Upper lobe of left lung (tissue), 6 donors: ENCODE results near the gene KLF13. TPM values are rescaled to one million over a fixed set of nuclear protein-coding genes. Genes with fewer than 3 reads are reported as not detected.
A peak's percentile ranks its signal among the peaks of the same experiment; 100 is the strongest.
"Not testable (repeated sequence)": the region's sequence is repeated elsewhere in the genome, so short reads cannot be mapped to it uniquely, and the experiment has no call there.

Source experiments
- ATAC-seq, 2 donors: fragments of 200-7000 bp; cut with Tn5 transposase; one replicate each; pipeline ENCODE4 v1.9.1; 2022; ENCODE audit warnings: mild to moderate bottlenecking in 2 of 2, moderate library complexity in 2 of 2; ENCODE audit not compliant: low FRiP score in 2 of 2
- DNase-seq, 2 donors: peaks; one replicate each; pipeline ENCODE4 v3.0.0-alpha.2; 2019 to 2020
- H3K27ac ChIP-seq, 4 donors: fragments of 200-600 bp; sonication (generic); one replicate each; pipeline ENCODE4 v1.5.1; 2016 to 2019
- H3K27me3 ChIP-seq, 4 donors: fragments of 200-600 bp; sonication (generic); one replicate each; pipeline ENCODE4 v1.5.1; 2017 to 2019
- H3K36me3 ChIP-seq, 4 donors: fragments of 200-600 bp; sonication (generic); one replicate each; pipeline ENCODE4 v1.5.1; 2016 to 2019
- H3K4me1 ChIP-seq, 4 donors: fragments of 200-600 bp; sonication (generic); one replicate each; pipeline ENCODE4 v1.5.1; 2018 to 2019
- H3K4me3 ChIP-seq, 4 donors: fragments of 200-600 bp; sonication (generic); one replicate each; pipeline ENCODE4 v1.5.1; 2017 to 2019; ENCODE audit warnings: mild to moderate bottlenecking in 2 of 4, moderate library complexity in 1 of 4
- H3K9me3 ChIP-seq, 4 donors: fragments of 200-600 bp; sonication (generic); one replicate each; pipeline ENCODE4 v1.5.1; 2018 to 2019
- EP300 ChIP-seq, 4 donors: sonication (generic); formaldehyde crosslinking; IDR thresholded peaks; one replicate each; pipeline ENCODE4 v1.5.1; 2017; ENCODE audit warnings: antibody characterized with exemption in 4 of 4, control low read depth in 2 of 4
- POLR2A ChIP-seq, 4 donors: fragments of 450-650 bp; IDR thresholded peaks; one replicate each; pipeline ENCODE4 v1.5.1; 2016 to 2017; ENCODE audit warnings: antibody characterized with exemption in 4 of 4, mild to moderate bottlenecking in 2 of 4
- POLR2AphosphoS5 ChIP-seq, 2 donors: sonication (generic); formaldehyde crosslinking; IDR thresholded peaks; one replicate each; pipeline ENCODE4 v1.5.1; 2017; ENCODE audit warnings: antibody characterized with exemption in 2 of 2
- WGBS, 2 donors: methylation state at CpG; one replicate each; pipeline ENCODE4 v1.1.5; 2017 to 2018; 5-methylcytosine and 5-hydroxymethylcytosine counted together
- total RNA-seq, 6 donors: library from RNA; depleted of rRNA in 4 of 6; stranded (reverse); fragments of >200 nt in 4 of 6; gene quantifications; one replicate each; pipeline versions ENCODE4 v1.1.0 to v1.2.1, GENCODE V29; 2016 to 2021
- TF ChIP-seq, protein P1 (sequence below), 6 experiments: fragments of 450-650 bp in 4 of 6; fragments of 200-600 bp in 2 of 6; sonication (generic) in 2 of 6; IDR thresholded peaks; one replicate each; pipeline ENCODE4 v1.5.1; 2016 to 2019; ENCODE audit warnings: antibody characterized with exemption in 6 of 6
- donor health status: DM: no; HTN: no; CAD: no; lungs with moderate emphysema.
- donor health status: DM: no; HTN: yes; CAD: no; lungs with severe emphysema.

Gene KLF13
- total RNA-seq, 6 donors from 2014 or later: 103 to 231 (median 147) TPM

DNA sequence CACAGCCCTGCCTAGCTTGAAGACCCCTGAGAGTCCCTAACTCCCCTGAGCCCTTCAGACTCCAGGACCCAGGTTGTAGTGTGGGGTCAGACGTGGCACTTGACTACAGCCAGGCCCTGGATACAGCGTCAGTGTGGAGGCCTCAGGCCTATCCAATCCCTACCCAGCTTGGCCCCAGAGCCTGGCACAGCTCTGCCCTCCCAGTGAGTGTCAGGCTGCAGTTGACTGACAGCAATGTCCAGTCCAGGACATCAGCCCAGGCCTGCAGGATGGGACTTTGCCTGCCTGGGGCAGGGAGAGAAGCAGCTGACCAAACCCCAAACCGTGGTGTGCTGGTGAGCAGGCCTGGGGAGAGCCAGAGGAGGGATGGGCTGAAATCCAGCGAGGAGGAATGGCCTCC, 27.3 kb downstream of the KLF13 start:
- WGBS, 2 donors: 31 to 42% methylated on average over 2 to 4 of the region's 4 CpGs
- Histone ChIP-seq H3K4me3 (no peak overlapping the region), H3K27me3 (no peaks in the 10 kb centered on the region), H3K4me1 (peaks cover 98 to 100% (median 99%) of the 10 kb centered on the region in 4 donors), H3K36me3 (peaks cover 0 to 11% (median 0%) of the 10 kb centered on the region in 4 donors), H3K27ac (peak overlapping the region; percentile 88 to 99 (median 95)), H3K9me3 (no peaks in the 10 kb centered on the region)
- ATAC-seq: peak; percentile 29 to 35
- TF ChIP-seq, protein P1, sequence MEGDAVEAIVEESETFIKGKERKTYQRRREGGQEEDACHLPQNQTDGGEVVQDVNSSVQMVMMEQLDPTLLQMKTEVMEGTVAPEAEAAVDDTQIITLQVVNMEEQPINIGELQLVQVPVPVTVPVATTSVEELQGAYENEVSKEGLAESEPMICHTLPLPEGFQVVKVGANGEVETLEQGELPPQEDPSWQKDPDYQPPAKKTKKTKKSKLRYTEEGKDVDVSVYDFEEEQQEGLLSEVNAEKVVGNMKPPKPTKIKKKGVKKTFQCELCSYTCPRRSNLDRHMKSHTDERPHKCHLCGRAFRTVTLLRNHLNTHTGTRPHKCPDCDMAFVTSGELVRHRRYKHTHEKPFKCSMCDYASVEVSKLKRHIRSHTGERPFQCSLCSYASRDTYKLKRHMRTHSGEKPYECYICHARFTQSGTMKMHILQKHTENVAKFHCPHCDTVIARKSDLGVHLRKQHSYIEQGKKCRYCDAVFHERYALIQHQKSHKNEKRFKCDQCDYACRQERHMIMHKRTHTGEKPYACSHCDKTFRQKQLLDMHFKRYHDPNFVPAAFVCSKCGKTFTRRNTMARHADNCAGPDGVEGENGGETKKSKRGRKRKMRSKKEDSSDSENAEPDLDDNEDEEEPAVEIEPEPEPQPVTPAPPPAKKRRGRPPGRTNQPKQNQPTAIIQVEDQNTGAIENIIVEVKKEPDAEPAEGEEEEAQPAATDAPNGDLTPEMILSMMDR (IDR thresholded peaks at IDR 0.05): no peak
- peak in 1 of 4 donors; percentile 15 for TF ChIP-seq POLR2A (IDR thresholded peaks at IDR 0.05)
- DNase-seq: no peak

DNA sequence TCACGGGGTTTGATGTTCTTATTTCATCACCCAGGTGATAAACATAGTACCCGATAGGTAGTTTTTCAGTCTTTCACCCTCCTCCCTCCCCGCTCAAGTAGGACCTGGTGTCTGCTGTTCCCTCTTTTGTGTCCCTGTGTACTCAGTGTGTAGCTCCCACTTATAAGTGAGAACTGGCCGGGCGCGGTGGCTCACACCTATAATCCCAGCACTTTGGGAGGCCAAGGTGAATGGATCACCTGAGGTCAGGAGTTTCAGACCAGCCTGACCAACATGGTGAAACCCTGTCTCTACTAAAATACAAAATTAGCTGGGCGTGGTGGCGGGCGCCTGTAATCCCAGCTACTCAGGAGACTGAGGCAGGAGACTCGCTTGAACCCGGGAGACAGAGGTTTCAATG, 29.5 kb downstream of the KLF13 start:
- Histone ChIP-seq H3K27ac (peak overlapping the region; percentile 88 to 99 (median 95)), H3K4me1 (peaks cover 100% of the 10 kb centered on the region in 4 donors)
- H3K4me3 ChIP-seq, H3K27me3 ChIP-seq, ATAC-seq, DNase-seq, H3K36me3 ChIP-seq, H3K9me3 ChIP-seq: not testable (repeated sequence)
- 90 to 91% methylated on average over 11 of the region's 11 CpGs for WGBS, 2 donors

DNA sequence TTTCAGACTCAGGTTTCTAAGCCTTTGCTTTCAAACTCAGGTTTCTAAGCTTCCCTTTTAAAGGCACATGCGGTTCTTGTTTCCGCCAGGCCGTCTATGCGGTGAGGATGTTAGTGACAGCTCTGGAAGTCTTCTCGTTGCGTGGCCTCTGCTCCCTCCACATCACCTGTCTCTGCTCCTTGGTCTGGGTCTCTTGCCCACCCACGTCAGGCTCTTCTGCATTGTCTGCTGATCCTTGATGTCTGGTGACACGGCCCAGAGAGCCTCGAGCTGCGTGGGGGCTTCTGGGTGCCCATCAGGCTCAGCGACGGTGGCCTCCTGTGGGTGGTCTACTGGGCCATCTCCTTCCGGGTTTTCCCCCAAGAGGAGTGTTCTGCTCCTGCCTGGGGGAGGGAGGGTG, 30.5 kb downstream of the KLF13 start:
- peak overlapping the region; percentile 88 to 99 (median 95) for H3K27ac ChIP-seq
- no peak for ATAC-seq
- WGBS, 2 donors: 35 to 45% methylated on average over 7 to 10 of the region's 13 CpGs
- H3K27me3 ChIP-seq: no peaks in the 10 kb centered on the region
- no peak for DNase-seq
- H3K9me3 ChIP-seq: no peaks in the 10 kb centered on the region
- H3K4me1 ChIP-seq: peaks cover 100% of the 10 kb centered on the region in 4 donors
- peaks cover 0 to 8% (median 0%) of the 10 kb centered on the region in 4 donors for H3K36me3 ChIP-seq
- no peak overlapping the region for H3K4me3 ChIP-seq
- TF ChIP-seq, protein P1 (IDR thresholded peaks at IDR 0.05): no peak
- no peak for TF ChIP-seq POLR2AphosphoS5 (IDR thresholded peaks at IDR 0.05)
- no peak for TF ChIP-seq POLR2A (IDR thresholded peaks at IDR 0.05)
- no peak for TF ChIP-seq EP300 (IDR thresholded peaks at IDR 0.05)

DNA sequence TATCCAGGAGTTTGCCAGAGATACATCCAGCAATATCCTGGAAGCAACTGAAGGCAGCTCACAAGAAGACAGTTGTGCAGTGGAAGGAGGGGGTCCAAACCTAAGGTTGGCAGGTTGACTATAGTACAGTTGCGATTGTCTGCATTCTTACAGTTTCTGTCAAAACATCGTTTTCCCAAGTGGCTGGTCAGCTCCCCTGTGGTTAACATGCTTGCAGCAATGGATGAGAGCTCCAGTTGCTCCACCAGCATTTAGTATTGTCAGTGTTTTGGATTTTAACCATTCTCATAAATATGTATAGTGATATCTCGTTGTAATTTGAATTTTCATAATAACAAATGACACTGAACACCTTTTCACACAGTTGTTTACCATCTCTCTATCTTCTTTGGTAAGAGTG, 31.5 kb downstream of the KLF13 start:
- WGBS, 2 donors: 65 to 70% methylated on average over 3 of the region's 3 CpGs
- peak overlapping the region; percentile 88 to 99 (median 95) for H3K27ac ChIP-seq
- no peaks in the 10 kb centered on the region for H3K27me3 ChIP-seq
- H3K9me3 ChIP-seq: no peaks in the 10 kb centered on the region
- H3K36me3 ChIP-seq: peaks cover 0 to 8% (median 0%) of the 10 kb centered on the region in 4 donors
- TF ChIP-seq EP300 (IDR thresholded peaks at IDR 0.05): no peak
- TF ChIP-seq POLR2AphosphoS5 (IDR thresholded peaks at IDR 0.05): no peak
- TF ChIP-seq POLR2A (IDR thresholded peaks at IDR 0.05): no peak
- TF ChIP-seq, protein P1 (IDR thresholded peaks at IDR 0.05): no peak
- H3K4me1 ChIP-seq: peaks cover 100% of the 10 kb centered on the region in 4 donors
- no peak for ATAC-seq
- no peak overlapping the region for H3K4me3 ChIP-seq
- DNase-seq: no peak

DNA sequence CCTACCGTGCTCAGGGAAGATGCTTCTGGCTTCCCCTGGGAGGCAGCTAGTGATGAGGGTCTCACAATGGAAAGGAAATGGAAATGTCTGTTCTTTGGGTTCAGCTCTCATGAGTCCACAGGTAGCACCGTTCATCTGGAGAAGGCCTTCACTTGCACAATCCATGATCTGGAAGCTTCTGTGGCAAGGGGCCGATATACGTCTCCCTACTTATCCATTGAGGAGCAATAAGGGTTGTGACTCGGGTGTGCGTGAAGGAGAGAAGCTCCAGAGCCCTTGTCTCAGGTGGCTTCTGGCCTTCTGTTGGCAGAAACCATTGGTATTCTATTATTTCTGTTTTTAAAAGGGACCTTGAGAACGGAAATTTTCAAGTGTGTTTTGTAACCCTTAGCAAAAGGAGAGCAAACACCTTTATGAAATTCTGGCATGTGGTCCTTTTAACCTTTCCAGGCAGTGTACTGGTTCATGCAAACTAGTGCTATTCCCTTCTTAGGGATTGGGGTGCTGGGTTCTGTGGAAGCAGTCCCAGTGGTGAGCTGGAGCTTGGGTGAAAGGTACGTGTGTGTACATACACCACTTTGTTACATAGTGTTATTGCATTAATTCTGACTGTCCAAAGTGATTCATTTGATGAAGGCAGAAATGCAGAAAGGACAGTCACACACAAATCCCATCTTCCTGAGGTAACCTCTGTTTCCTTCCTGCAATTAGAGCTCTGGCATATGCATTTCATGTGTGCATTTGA, 32.5 kb downstream of the KLF13 start:
- WGBS, 2 donors: 61 to 79% methylated on average over 7 to 8 of the region's 8 CpGs
- peaks cover 100% of the 10 kb centered on the region in 4 donors for H3K4me1 ChIP-seq
- H3K27ac ChIP-seq: peak overlapping the region; percentile 88 to 99 (median 95)
- no peak overlapping the region for H3K4me3 ChIP-seq
- H3K27me3 ChIP-seq: no peaks in the 10 kb centered on the region
- peaks cover 0 to 8% (median 0%) of the 10 kb centered on the region in 4 donors for H3K36me3 ChIP-seq
- DNase-seq (no peak), ATAC-seq (peak in 1 of 2 donors; percentile 45)
- TF ChIP-seq POLR2AphosphoS5 (IDR thresholded peaks at IDR 0.05) (no peak), POLR2A (IDR thresholded peaks at IDR 0.05) (peak in 1 of 4 donors; percentile 28), EP300 (IDR thresholded peaks at IDR 0.05) (peak in 2 of 4 donors; percentile 50 to 58)
- no peaks in the 10 kb centered on the region for H3K9me3 ChIP-seq
